Type B pancreatic cell (in vitro differentiated cells): ENCODE measurements around the gene MYBPC2. TPM values are rescaled to one million over a fixed set of nuclear protein-coding genes. Genes with fewer than 3 reads are reported as not detected.

ENCODE experiments used
- DNase-seq: peaks from one replicate; pipeline ENCODE4 v3.0.0; 2021; ENCODE audit warnings: mixed read lengths; ENCODE audit not compliant: unreplicated experiment; ENCODE audit errors: extremely low spot score
- H3K27ac Mint-ChIP-seq: 2 replicates; pipeline ENCODE4 v1.8.0; 2021; ENCODE audit warnings: mild to moderate bottlenecking, mixed read lengths
- H3K27me3 Mint-ChIP-seq: 2 replicates; pipeline ENCODE4 v1.8.0; 2021; ENCODE audit warnings: mixed read lengths
- H3K36me3 Mint-ChIP-seq: 2 replicates; pipeline ENCODE4 v1.8.0; 2021; ENCODE audit warnings: mixed read lengths
- H3K4me1 Mint-ChIP-seq: one replicate; pipeline ENCODE4 v1.8.0; 2021; ENCODE audit warnings: mixed read lengths; ENCODE audit not compliant: unreplicated experiment
- H3K4me3 Mint-ChIP-seq: 2 replicates; pipeline ENCODE4 v1.8.0; 2021; ENCODE audit warnings: mild to moderate bottlenecking, mixed read lengths
- H3K9me3 Mint-ChIP-seq: 2 replicates; pipeline ENCODE4 v1.8.0; 2021; ENCODE audit warnings: mixed read lengths
- total RNA-seq: library from RNA; stranded (reverse); gene quantifications from 2 replicates; pipeline ENCODE4 v1.2.1, GENCODE V29; 2021; ENCODE audit warnings: low replicate concordance
- TF ChIP-seq, protein P1 (sequence below): fragments of 200-600 bp; sonication (generic); conservative IDR thresholded peaks from 2 replicates; pipeline ENCODE4 v1.5.0; 2021; ENCODE audit warnings: antibody characterized with exemption, mild to moderate bottlenecking

MYBPC2 gene
- total RNA-seq, 1 donor from 2014 or later = 0.12 TPM

DNA sequence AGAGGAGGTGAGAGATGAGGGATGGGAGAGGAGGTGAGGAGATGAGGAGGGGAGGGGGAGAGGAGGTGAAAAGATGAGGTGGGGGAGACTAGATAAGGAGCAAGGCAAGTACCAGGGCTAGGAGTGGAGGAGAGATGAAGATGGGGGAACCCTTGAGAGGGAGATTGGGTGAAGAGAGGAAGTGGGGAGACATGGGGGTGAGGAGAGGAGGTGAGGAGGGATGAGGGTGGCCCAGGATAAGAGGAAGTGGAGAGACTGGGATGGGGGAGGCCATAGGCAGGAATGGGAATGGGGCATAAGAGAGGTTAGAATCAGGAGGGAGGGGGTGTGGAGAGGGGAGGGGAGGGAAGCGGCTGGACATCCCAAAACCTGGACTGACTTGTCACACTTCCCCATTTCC is 26.9 kb downstream of the MYBPC2 start:
- Mint-ChIP-seq H3K4me1 (peaks cover 5% of the 10 kb centered on the region), H3K36me3 (no peaks in the 10 kb centered on the region), H3K27me3 (peaks cover 4% of the 10 kb centered on the region), H3K4me3 (no peak overlapping the region), H3K27ac (no peak overlapping the region), H3K9me3 (no peaks in the 10 kb centered on the region)
- no peak for DNase-seq
- TF ChIP-seq, protein P1, sequence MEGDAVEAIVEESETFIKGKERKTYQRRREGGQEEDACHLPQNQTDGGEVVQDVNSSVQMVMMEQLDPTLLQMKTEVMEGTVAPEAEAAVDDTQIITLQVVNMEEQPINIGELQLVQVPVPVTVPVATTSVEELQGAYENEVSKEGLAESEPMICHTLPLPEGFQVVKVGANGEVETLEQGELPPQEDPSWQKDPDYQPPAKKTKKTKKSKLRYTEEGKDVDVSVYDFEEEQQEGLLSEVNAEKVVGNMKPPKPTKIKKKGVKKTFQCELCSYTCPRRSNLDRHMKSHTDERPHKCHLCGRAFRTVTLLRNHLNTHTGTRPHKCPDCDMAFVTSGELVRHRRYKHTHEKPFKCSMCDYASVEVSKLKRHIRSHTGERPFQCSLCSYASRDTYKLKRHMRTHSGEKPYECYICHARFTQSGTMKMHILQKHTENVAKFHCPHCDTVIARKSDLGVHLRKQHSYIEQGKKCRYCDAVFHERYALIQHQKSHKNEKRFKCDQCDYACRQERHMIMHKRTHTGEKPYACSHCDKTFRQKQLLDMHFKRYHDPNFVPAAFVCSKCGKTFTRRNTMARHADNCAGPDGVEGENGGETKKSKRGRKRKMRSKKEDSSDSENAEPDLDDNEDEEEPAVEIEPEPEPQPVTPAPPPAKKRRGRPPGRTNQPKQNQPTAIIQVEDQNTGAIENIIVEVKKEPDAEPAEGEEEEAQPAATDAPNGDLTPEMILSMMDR = no peak

DNA sequence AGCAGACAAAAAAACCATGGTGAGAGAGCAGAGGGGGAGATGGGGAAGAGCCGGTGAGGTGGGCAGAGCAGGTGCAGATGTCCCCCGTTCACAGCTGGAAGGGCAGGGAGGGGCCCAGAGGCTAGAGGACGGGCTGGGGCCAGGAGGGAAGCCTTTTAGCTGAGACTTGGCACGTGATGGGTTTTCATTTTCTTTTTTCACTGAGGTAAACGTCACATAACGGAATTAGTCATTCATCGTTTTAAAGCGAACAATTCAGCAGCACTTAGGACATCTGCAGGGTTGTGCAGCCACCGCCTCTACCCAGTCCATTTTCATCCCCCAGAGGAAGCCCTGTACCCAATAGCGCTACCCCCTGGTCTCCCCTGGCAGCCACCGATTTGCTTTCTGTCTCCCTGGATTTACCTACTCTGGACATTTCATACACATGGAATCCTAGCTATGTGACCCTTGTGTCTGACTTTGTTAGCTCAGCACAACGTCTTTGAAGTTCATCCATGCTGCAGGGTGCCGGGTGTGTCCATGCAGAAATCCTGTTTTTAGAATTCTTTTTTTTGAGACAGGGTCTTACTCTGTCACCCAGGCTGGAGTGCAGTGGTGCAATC is 27.6 kb downstream of the MYBPC2 start:
- no peak for DNase-seq
- H3K4me1 Mint-ChIP-seq = peaks cover 5% of the 10 kb centered on the region
- H3K9me3 Mint-ChIP-seq = no peaks in the 10 kb centered on the region
- peaks cover 4% of the 10 kb centered on the region for H3K27me3 Mint-ChIP-seq
- no peak overlapping the region for H3K4me3 Mint-ChIP-seq
- H3K36me3 Mint-ChIP-seq = no peaks in the 10 kb centered on the region
- TF ChIP-seq, protein P1 = no peak
- H3K27ac Mint-ChIP-seq = no peak overlapping the region

DNA sequence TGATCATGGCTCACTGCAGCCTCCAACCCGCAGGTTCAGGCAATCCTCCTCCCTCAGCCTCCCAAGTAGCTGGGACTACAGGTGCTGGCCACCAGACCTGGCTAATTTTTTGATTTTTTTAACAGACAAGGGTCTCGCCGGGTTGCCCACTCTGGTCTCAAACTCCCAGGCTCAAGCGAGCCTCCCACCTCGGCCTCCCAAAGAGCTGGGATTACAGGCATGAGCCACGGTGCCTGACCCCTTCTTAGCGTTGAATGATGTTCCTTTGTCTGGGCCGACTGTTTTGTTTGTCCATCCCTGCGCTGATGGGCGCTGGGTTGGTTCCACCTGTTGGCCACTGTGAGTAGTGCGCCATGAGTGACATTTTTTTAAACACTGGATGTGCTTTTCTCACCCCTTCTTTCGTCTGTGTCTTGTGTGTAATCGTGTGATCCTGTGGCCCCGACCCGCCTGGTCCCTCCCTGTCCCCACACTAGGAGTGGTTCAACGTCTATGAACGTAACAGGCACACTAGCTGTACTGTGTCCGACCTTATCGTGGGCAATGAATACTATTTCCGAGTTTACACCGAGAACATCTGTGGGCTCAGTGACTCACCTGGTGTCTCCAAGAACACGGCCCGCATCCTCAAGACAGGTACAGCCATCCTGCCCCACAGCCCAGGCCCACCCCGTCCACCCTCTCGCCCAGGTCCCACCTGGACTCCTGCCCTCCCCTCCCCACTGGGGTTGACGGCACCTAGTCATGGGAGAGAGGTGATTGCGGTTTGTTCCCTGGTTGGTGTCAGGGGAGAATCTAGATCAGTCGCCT is 28.6 kb downstream of the MYBPC2 start:
- Mint-ChIP-seq H3K9me3 (no peaks in the 10 kb centered on the region), H3K27me3 (no peaks in the 10 kb centered on the region), H3K36me3 (no peaks in the 10 kb centered on the region), H3K27ac (no peak overlapping the region), H3K4me3 (no peak overlapping the region), H3K4me1 (peaks cover 10% of the 10 kb centered on the region)
- TF ChIP-seq, protein P1 = peak; percentile 88
- DNase-seq = no peak

DNA sequence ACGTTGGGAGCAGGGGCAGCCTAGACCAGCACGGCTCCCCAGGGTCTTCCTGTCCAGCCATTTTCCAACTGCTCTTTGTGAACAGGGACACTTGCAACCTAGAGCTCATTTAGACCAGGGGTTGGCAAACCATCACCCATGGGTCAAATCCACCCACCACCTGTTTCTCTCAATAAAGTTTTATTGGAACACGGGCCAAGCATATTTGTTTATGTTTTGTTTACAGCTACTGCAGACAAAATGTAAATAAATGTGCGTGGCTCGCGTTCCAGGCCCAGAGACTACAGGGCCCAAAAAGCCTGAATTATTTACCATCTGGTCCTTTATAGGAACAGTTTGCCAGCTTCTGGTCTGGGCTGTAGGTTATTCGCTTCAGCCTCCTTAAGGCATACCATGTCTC is 30.3 kb downstream of the MYBPC2 start:
- peaks cover 10% of the 10 kb centered on the region for H3K4me1 Mint-ChIP-seq
- no peaks in the 10 kb centered on the region for H3K27me3 Mint-ChIP-seq
- no peaks in the 10 kb centered on the region for H3K36me3 Mint-ChIP-seq
- no peak for DNase-seq
- TF ChIP-seq, protein P1 = no peak
- H3K4me3 Mint-ChIP-seq = no peak overlapping the region
- H3K9me3 Mint-ChIP-seq = no peaks in the 10 kb centered on the region
- H3K27ac Mint-ChIP-seq = no peak overlapping the region

DNA sequence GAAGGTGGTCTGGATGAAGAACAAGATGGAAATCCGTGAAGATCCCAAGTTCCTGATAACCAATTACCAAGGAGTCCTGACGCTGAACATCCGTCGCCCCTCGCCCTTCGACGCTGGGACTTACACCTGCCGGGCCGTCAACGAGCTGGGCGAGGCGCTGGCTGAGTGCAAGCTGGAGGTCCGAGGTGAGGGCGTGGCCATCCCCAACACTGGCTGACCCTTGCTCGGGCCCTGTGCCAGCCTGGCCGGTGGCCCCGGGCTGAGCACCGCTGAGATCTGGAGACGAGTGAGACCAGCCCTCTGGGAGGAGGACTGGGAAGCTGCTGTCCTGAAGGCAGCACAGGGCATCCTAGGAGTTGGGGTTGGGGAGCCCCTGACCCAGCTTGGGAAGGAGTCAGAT is 31.7 kb downstream of the MYBPC2 start:
- Mint-ChIP-seq H3K9me3 (no peaks in the 10 kb centered on the region), H3K27ac (no peak overlapping the region), H3K27me3 (no peaks in the 10 kb centered on the region), H3K4me1 (peaks cover 13% of the 10 kb centered on the region), H3K36me3 (no peaks in the 10 kb centered on the region), H3K4me3 (no peak overlapping the region)
- TF ChIP-seq, protein P1 = no peak
- DNase-seq = no peak
